Keratinocyte (primary cell): Measurements from ENCODE around the gene IQCE. TPM values are rescaled to one million over a fixed set of nuclear protein-coding genes. Genes with fewer than 3 reads are reported as not detected.

ENCODE experiments used
- DNase-seq: peaks from one replicate; pipeline ENCODE4 v3.0.0-alpha.2; 2011; ENCODE audit warnings: low read depth, missing footprints, low spot score
- FAIRE-seq: peaks from 2 replicates; lab custom pipeline; 2011; peaks lifted over from hg19 to GRCh38; lab: Jason Lieb, UNC
- H2AFZ ChIP-seq: 2 replicates; pipeline ENCODE4 v1.6.0; 2012; ENCODE audit warnings: low read length, control low read depth, inconsistent platforms; ENCODE audit not compliant: control insufficient read depth
- H3K27ac ChIP-seq: 2 replicates; pipeline ENCODE4 v1.5.1; 2011; ENCODE audit warnings: low read length; ENCODE audit not compliant: control insufficient read depth, insufficient read depth
- H3K27me3 ChIP-seq: 3 replicates; pipeline ENCODE4 v1.6.0; 2011; ENCODE audit warnings: low read length; ENCODE audit not compliant: control insufficient read depth, insufficient read depth; ENCODE audit errors: extremely low read depth
- H3K36me3 ChIP-seq, 2 experiments: 2 replicates in 1 of 2; 3 replicates in 1 of 2; pipeline ENCODE4 v1.5.1; 2011; ENCODE audit warnings: low read length in 2 of 2, mild to moderate bottlenecking in 1 of 2; ENCODE audit not compliant: control insufficient read depth in 2 of 2, insufficient read depth in 2 of 2; ENCODE audit errors: extremely low read depth in 1 of 2
- H3K4me1 ChIP-seq: 3 replicates; pipeline ENCODE4 v1.5.1; 2011; ENCODE audit warnings: low read length; ENCODE audit not compliant: control insufficient read depth, insufficient read depth; ENCODE audit errors: extremely low read depth
- H3K4me2 ChIP-seq: 3 replicates; pipeline ENCODE4 v1.6.0; 2011; ENCODE audit warnings: low read depth, low read length; ENCODE audit not compliant: control insufficient read depth, insufficient read depth; ENCODE audit errors: extremely low read depth
- H3K4me3 ChIP-seq, 3 experiments: fragments of 200-600 bp in 1 of 3; sonication (generic) in 1 of 3; 2 replicates in 2 of 3; 3 replicates in 1 of 3; pipeline ENCODE4 v1.5.1; 2011 to 2016; ENCODE audit warnings: low read length in 3 of 3, mild to moderate bottlenecking in 3 of 3, control low read depth in 2 of 3, inconsistent platforms in 1 of 3, low read depth in 1 of 3, mixed read lengths in 1 of 3, mixed run types in 1 of 3, moderate library complexity in 1 of 3; ENCODE audit not compliant: control insufficient read depth in 2 of 3, insufficient read depth in 2 of 3; ENCODE audit errors: extremely low read depth in 1 of 3
- H3K79me2 ChIP-seq: 2 replicates; pipeline ENCODE4 v1.6.0; 2012; ENCODE audit warnings: low read length; ENCODE audit not compliant: control insufficient read depth, insufficient read depth
- H3K9ac ChIP-seq: 3 replicates; pipeline ENCODE4 v1.6.0; 2011; ENCODE audit warnings: low read length; ENCODE audit not compliant: control insufficient read depth, insufficient read depth; ENCODE audit errors: extremely low read depth
- H3K9me1 ChIP-seq: 3 replicates; pipeline ENCODE4 v1.6.0; 2011; ENCODE audit warnings: low read length; ENCODE audit not compliant: control insufficient read depth, insufficient read depth; ENCODE audit errors: extremely low read depth
- H3K9me3 ChIP-seq: 2 replicates; pipeline ENCODE4 v1.5.1; 2012; ENCODE audit warnings: low read depth, low read length; ENCODE audit not compliant: control insufficient read depth
- H4K20me1 ChIP-seq: 3 replicates; pipeline ENCODE4 v1.6.0; 2011; ENCODE audit warnings: low read length; ENCODE audit not compliant: control insufficient read depth, insufficient read depth; ENCODE audit errors: extremely low read depth
- CTCF ChIP-seq, 3 experiments: IDR thresholded peaks in 1 of 3; conservative IDR thresholded peaks in 1 of 3; optimal IDR thresholded peaks in 1 of 3; 2 replicates in 2 of 3; 3 replicates in 1 of 3; pipeline versions ENCODE3 to v1.5.1; 2011; ENCODE audit warnings: low read length in 3 of 3, mild to moderate bottlenecking in 3 of 3, moderate library complexity in 2 of 3, control low read depth in 1 of 3, inconsistent platforms in 1 of 3; ENCODE audit not compliant: insufficient read depth in 2 of 3; ENCODE audit errors: extremely low read depth in 1 of 3
- EZH2 ChIP-seq: IDR thresholded peaks from one replicate; pipeline ENCODE4 v1.6.1; 2012; ENCODE audit warnings: inconsistent platforms, mild to moderate bottlenecking, low read length, moderate library complexity
- dilution Hi-C: fragments of 300-500 bp; cut with MboI; formaldehyde crosslinking; loops from one replicate; pipeline ENCODE4 v1.7.0; 2020; ENCODE audit warnings: low sequenced_read_pairs; ENCODE audit not compliant: extremely low pct_ligation_motif_present
- polyA plus RNA-seq, 5 experiments: library from polyadenylated mRNA; depleted of rRNA in 3 of 5; stranded (reverse) in 3 of 5; stranded (forward) in 1 of 5; unstranded in 1 of 5; fragments of >200 nt; gene quantifications; 1 replicate in 1 of 5; 2 replicates in 3 of 5; 3 replicates in 1 of 5; pipeline versions ENCODE4 v1.2.1 to v1.2.3, GENCODE V29; 2011 to 2012; ENCODE audit warnings: missing spikeins in 2 of 5, low read depth in 1 of 5, low replicate concordance in 1 of 5

IQCE gene
- polyA plus RNA-seq, 1 donor (not counting 4 experiments of a cell fraction or from before 2014, with no cell fraction given) = 5.2 TPM

- no peaks in the 10 kb centered on the region for H4K20me1 ChIP-seq
- H3K4me3 ChIP-seq = no peak overlapping the region
- H3K9ac ChIP-seq = no peak overlapping the region
- dilution Hi-C loops = no loop called here
- no peak overlapping the region for H3K27ac ChIP-seq
- no peaks in the 10 kb centered on the region for H3K79me2 ChIP-seq
- H3K9me3 ChIP-seq = no peaks in the 10 kb centered on the region
- DNase-seq = no peak
- TF ChIP-seq EZH2 (no peak), CTCF (optimal IDR thresholded peaks at IDR 0.05 in 1 of 3, IDR thresholded peaks at IDR 0.05 in 1 of 3, conservative IDR thresholded peaks at IDR 0.05 in 1 of 3; ENCODE audit: extremely low read depth in 1 of 3, insufficient read depth in 2 of 3, low read length in 3 of 3) (no peak)
- peaks cover 11% of the 10 kb centered on the region for H3K27me3 ChIP-seq
- no peak for FAIRE-seq
- no peaks in the 10 kb centered on the region for H3K9me1 ChIP-seq
- H3K4me1 ChIP-seq = no peaks in the 10 kb centered on the region
- no peak overlapping the region for H3K4me2 ChIP-seq
- H2AFZ ChIP-seq = no peak overlapping the region
- H3K36me3 ChIP-seq = peaks cover 0 to 2% of the 10 kb centered on the region in 2 experiments
Observed at GRCh38 chr7:2610898-2611297, 52.1 kb downstream of the IQCE start.

DNA sequence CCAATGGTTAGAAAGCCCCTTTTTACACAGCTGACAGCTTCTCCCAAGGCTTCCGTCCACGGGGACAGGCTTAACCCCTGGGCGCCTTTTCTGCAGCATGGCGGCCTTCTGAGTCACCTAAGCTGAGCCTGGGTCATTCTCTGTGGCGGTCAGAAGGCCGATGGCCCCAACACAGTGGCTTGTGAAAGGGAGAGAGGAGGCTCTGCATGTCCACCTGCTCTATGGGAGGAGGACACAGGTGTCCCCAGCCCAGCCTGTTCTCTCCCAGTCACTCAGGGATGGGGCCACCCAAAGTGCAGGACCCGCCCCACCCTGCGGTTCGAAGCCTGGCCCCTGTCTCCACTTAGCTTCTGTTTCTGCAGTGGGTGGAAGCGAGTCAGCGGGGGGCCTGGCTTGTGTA is 52.6 kb downstream of the IQCE start:
- H3K36me3 ChIP-seq = no peaks in the 10 kb centered on the region
- no peaks in the 10 kb centered on the region for H3K9me1 ChIP-seq
- H3K9me3 ChIP-seq = no peaks in the 10 kb centered on the region
- H4K20me1 ChIP-seq = no peaks in the 10 kb centered on the region
- no peak overlapping the region for H3K27ac ChIP-seq
- H3K79me2 ChIP-seq = no peaks in the 10 kb centered on the region
- no peak overlapping the region for H3K4me3 ChIP-seq
- H3K9ac ChIP-seq = no peak overlapping the region
- H3K4me2 ChIP-seq = no peak overlapping the region
- dilution Hi-C loops = no loop called here
- H3K27me3 ChIP-seq = peaks cover 14% of the 10 kb centered on the region
- TF ChIP-seq EZH2 (no peak), CTCF (optimal IDR thresholded peaks at IDR 0.05 in 1 of 3, IDR thresholded peaks at IDR 0.05 in 1 of 3, conservative IDR thresholded peaks at IDR 0.05 in 1 of 3; ENCODE audit: extremely low read depth in 1 of 3, insufficient read depth in 2 of 3, low read length in 3 of 3) (no peak)
- FAIRE-seq (no peak), DNase-seq (no peak)
- H2AFZ ChIP-seq = no peak overlapping the region
- H3K4me1 ChIP-seq = no peaks in the 10 kb centered on the region
